DMS 273 (cell line): ENCODE results near the gene TMEM184B.
"Not testable (repeated sequence)": the region's sequence is repeated elsewhere in the genome, so short reads cannot be mapped to it uniquely, and the experiment has no call there.

Experiments
- DNase-seq: peaks from one replicate; lab custom pipeline; 2025; ENCODE audit not compliant: unreplicated experiment; lab: John Stamatoyannopoulos, UW

Gene TMEM184B

DNA sequence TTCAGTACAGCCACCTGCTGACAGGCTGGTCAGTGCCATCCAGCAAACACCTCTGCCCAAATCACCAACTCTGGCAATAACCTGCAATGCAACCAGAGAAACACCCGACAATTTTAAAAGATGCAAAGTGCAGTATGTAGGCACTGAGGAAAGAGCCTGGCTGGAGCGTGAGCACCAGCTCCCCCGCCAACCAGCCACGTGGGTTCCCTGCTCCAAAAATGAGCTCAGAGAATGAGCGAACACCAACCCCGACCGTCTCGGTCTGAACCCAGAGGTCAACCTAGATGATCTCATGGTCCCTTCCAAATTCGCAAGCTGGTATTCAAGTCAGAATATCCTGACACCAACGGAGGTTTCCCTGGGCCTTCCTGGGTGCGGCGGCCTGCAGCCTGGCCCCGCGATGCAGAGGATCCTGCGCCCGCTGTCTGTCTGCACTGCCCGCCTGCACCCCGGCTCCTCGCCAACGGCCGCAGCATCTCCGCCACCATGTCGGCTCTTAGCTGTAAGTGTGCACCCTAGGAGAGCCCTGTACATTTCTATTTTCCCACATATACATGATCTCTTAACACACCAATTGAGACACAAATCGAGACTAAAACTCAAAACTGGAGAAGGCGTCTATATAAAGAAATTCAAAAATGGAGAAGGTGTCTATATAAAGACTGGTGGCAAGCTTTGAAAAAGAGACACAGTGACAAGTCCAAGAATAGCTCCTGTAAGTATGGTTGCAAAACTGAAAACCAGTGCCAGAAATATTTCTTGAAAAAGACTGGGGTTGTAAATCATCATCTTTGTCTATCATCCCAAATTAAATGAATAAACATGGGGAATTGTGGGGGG lies 22.8 kb downstream of the TMEM184B start:
- DNase-seq, result no peak

DNA sequence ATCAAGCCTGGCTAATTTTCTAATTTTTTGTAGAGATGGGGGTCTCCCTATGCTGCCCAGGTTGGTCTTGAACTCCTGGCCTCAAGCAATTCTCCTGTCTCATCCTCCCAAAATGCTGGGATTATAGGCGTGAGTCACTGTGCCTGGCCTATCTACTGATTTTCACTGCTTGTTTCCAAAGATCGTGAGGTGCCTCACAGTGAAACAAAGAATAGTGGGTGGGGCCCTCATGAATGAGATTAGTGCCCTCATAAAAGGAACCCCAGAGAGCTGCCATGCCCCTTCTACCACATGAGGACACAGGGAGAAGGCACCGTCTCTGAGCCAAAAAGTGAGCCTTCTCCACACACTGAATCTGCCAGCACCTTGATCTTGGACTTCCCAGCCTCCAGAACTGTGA lies 23.5 kb downstream of the TMEM184B start:
- DNase-seq, result no peak

DNA sequence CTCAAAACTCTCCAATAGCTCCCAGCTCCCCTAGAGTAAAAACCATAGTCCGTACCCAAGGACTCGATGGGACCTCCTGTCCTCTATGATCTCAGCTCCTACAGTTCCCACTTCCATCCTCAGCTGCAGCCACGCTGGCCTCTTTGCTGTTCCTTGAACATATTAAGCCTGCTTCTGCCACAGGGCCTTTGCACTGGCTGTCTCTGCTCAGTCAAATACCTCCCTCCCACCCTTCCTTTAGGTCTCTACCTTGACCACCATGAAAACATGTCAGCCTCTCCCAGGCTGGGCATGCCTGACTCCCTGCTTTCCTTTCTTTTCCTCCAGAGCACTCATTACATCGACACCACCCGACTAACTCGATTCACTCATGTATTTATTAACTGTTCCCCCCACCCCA lies 24.5 kb downstream of the TMEM184B start:
- DNase-seq, result no peak

DNA sequence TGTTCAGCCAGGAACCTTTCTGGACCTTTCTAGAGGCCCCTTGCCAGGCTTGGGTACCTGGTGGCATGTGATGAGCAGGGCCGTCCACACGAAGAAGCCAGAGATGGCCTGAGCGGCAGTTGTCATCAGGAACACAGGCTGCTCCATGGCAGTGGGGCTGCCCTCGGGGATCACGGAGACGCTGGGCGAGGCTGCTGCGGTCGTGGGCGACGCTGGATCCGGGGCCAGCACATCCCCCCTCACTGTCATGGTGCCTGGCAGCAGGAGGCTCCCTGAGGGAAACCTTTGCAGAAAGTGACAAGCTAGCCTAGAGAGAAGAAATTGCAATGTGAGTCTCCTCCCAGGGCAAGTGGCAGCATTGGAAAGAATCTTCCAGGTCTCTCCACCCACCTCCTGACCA lies 25.1 kb downstream of the TMEM184B start:
- DNase-seq, result no peak

DNA sequence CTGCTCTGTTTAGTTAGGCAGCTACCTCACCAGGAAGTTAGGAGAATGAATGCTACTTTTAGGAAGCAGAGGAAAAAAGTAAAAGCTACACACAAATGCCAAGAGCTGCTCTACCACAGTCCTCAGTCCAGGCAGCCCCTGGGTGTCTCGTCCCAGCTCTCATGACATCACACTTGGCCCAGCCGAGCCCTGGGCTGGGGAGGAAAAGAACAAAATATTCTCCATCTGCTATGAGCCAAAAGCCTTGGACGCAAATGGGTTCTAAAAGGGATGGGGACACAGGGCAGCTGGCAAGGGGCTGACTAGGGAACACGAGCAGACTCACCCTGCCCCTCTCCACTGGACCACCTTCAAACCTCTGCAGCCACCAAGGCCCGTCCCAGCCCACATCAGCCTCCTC lies 26.1 kb downstream of the TMEM184B start:
- DNase-seq, result peak; percentile 36

DNA sequence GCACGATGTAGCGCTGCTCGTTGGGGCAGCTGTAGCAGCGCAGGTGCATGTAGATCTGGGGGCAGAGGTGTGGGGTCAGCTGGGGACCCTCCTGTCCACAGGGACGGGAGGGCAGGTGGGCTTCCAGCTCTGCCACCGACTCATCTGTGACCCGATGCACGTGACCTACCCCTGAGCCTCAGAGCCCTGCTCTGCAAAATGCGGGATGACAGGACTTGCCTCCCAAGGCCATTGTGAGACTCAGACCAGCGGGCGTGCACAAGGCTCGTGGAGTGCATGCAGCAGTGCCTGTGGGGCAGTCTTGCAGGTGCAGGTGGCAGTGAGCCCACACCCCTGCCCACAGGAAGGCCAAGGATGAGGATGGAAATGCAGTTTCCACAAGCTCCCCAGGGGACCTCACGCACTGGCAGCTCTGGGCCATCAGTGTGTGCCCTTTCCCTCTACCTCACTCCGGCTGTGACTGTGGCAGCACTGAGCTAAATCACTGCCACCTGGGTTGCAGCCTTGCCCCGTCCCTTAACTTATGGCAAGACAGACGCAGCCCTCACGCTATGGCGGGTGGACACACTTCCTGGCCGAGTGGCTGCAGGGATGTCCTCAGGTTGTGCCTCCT lies 26.7 kb downstream of the TMEM184B start:
- no peak for DNase-seq

DNA sequence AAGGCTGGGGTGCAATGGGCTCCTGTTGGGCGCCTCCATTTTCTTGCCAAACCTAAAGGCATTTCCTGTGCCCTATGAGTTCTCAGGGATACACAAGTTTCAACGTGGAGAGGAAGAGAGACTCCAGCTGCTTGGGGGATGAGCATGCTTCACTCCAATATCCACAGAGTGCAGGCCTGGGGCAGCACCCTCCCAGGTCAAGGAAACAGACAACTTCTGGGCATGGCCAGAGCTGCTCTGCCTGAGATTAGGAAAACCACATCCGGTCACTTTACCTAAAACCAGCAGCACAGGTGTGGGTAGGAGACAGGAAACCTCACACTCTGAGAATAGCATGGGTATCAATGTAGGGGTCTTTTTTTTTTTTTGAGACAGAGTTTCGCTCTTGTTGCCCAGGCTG lies 28.7 kb downstream of the TMEM184B start:
- no peak for DNase-seq

DNA sequence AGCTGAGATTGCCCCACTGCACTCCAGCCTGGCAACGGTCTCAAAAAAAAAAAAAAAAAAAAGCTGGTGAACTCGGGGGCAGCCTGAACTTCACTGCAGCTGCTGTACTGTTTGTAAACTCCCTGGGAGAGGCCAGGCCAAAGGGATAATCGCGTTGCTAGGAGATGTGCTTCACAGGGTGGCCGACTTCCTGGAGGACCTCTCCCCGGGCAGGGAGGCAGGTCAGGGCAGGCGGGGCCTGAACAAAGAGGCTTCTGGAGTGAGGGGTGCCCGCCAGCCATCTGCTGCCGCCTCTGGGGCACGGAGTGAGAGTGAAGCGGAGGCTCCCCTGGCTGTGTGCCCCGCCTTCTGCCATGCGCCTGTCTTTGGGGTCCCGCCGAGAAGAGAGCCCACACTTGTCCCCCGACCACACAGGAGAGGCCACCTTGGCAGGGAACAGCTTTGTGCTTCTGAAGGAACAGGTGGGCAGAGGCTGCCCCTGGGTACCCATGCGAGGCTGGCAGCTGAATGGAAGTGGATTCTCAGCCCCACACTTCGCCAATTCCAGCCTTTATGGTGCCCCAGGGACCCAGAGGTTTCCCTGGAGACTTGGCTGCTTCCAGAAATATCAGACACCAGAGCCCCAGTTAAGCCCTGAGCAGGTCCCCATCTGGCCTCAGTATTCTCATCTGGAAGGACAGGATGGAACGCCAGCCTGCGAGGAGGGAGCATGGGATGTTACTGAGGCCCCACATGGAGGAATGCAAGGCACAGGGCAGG lies 29.6 kb downstream of the TMEM184B start:
- peak; percentile 94 for DNase-seq

DNA sequence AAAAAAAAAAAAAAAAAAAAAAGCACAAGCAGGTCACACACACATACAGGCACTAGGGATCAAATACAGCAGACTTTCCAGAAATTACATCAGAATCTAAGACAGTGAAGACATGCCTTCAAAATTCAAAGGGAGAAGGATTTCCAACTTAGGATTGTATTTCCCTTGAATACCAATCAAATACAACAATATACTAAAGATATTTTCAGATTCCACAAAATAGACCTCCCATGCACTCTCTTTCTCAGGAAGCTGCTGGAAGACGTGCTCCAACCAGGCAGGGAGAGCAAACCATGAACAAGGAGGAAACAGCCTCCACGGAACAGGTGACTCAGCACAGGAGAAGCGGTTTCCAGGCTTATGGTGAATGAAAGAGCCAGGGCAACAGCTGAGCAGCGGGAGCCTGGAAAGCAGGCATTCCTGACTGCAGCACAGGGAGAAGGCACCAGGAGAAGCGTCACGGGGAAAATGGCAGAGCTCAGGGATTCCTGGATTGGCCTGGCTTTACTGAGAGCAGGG lies 32.0 kb downstream of the TMEM184B start:
- peak; percentile 53 for DNase-seq

DNA sequence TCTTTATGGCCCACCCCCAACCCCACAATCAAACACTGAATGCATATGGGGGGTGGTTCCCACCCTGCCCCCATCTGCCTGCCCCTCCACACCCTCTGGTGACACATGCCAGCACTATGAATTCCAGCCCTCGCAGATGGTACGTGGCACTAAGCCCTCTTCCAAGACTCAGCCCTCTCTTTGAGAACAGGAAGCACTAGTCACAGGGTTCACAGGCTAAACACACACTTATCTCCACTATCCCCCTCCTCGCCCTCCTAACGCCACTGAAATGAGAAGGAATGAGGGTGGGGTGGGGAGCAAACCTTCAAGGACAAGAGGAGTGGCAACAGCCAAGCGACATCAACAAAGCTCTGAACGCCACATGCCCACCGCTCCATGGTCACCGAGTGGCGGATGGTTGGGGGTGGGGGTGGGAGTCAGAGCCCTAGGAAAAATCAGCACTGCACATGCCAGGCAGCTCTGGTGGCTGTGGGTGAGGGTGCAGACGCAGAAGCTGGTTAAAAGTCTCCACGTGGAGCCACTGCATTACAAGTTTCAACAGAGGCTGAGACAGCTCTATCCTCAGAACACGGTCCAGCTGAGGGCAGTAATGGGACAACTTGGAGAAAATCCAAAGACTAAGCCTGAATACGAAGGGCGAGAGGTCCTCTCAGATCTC lies 33.6 kb downstream of the TMEM184B start:
- DNase-seq, result peak; percentile 50

DNA sequence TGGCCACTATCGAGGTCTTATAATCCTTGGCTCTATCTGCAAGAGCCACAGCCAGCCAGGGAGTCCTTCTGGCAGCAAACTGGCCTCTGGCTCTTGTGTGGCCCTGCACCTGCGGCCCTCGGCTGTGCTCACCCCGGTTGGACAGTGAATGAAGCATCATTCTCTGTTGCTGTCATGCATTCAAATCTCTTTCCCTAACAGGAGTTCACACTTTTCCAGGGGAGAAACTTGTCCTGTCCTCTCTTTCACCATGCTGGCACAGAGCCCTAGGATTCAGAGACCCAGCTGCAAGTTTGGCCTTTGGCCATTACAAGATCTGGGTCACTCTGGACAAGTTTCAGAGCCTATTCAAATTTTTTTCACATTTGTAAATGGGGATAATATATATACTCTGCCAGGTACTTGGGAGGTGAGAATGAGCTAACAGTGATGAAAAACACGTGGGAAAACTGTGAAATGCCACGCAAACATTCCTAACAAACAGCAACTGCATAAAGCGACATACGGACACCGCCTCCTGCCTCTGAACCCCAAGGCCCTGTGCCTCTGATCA lies 34.2 kb downstream of the TMEM184B start:
- peak; percentile 22 for DNase-seq

DNA sequence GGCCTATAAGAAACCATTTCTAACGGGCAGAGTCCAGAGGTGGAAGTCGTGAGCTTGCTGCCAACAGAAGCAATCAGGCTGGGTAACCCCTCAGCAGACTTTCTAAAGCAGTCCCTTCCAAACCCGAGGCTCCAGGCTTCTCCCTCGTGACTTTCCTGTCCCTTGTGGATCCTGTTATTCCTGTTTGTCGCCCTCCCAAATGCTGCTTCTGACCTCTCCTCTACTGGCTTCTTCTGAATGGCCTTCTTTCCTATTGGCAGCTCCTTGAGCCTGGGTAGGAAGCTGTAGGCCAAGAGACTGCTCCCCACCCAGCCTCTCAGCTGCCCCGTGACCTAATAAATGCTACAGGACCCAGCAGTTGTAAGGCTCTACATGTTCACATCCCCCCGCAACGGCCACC lies 36.0 kb downstream of the TMEM184B start:
- no peak for DNase-seq

DNA sequence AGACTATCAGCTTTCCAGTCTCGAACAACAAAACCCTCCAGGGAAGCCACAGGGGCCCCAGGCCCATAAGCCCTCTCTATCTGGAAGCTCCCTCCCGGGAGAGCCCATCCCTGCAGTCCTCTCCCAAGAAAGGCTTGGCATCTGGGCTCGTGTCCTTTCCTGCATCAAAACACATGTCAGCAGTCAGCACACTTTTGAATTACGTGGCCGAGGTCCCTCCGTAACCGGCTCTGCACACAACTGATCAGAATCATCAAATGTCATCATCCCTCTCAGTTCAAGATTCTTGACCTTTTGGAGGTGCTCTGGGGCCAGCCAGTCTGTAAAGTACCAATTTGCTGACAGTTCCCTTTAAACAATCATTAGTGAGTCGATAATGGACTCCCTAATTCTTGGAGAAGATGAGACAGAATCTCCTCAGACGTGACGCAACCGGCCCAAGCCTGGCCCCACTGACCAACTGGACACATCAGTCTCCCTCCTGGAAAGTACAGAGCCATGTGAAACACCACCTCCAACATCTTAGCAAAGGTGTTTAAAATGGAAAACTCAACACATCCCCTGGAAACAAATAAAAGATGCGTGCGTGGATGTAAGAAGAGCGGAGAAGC lies 37.5 kb downstream of the TMEM184B start:
- DNase-seq, result no peak

DNA sequence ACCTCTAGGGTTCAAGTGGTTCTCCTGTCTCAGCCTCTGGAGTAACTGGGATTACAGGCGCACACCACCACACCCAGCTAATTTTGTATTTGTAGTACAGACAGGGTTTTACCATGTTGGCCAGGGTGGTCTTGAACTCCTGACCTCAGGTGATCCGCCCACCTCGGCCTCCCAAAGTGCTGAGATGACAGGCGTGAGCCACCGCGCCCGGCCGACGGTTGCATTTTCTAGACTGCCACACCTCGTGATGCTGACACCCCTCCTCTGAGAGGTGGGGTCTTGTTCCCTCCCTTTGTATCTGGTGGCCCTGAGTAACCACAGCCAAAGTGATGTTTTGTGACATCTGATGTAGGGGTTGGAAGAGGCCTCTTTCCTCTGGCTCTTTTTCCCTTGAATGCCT lies 39.0 kb downstream of the TMEM184B start:
- not testable (repeated sequence) for DNase-seq

DNA sequence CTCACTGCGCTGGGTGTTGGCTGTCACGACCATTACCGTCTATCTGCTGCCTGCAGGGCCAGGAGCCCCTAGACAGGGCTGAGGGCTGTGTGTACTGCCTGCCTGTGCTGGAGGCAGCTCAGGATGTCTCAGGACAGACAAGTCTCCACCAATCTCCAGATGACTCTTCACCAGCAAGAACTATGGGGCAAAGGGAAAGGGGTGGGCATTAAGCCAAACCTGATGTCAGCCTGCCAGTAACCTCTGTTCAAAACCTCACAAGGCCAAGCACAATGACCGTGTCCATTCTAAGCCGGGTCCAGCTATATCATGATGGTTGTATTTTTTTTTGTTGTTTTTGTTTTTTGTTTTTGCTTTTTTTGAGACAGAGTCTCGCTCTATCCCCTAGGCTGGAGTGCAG lies 39.4 kb downstream of the TMEM184B start:
- no peak for DNase-seq

DNA sequence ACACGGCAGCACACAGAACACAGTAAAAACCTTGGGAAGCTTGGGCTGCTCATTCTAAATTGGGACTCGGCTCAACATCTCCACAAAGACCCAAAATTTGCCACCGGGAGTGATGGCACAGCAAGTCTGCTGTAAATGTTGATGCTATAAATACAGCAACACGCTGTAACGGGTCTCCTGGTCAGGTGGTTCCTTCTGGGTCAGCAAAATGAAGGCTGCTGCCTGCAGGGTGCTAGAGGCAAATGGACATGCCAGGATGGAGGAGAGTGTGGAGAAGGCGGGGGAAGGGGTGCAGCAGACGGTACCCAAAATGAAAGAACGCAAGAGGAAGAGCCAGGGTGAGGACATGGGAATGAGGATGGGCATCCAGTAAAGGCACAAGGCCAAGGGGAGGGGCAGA lies 40.6 kb downstream of the TMEM184B start:
- DNase-seq, result no peak

DNA sequence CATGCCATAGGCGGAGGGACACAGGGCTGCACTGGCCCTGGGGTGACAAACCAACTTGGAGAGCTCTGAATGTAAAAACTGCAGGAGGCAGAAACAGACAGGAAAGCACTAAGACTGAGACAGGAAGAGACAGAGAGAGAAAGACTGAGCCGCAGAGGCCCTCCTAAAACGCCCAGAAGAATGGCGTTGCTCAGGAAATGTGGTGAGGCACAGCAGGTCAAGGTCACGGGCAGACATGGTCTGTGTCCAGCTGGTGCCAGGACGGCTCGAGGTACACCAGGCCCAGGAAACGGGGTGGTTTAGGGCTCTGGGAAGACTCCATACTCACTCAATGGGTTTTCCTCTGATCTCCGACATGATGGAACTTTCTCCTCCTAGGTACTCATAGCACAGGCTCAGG lies 41.9 kb downstream of the TMEM184B start:
- DNase-seq, result no peak

DNA sequence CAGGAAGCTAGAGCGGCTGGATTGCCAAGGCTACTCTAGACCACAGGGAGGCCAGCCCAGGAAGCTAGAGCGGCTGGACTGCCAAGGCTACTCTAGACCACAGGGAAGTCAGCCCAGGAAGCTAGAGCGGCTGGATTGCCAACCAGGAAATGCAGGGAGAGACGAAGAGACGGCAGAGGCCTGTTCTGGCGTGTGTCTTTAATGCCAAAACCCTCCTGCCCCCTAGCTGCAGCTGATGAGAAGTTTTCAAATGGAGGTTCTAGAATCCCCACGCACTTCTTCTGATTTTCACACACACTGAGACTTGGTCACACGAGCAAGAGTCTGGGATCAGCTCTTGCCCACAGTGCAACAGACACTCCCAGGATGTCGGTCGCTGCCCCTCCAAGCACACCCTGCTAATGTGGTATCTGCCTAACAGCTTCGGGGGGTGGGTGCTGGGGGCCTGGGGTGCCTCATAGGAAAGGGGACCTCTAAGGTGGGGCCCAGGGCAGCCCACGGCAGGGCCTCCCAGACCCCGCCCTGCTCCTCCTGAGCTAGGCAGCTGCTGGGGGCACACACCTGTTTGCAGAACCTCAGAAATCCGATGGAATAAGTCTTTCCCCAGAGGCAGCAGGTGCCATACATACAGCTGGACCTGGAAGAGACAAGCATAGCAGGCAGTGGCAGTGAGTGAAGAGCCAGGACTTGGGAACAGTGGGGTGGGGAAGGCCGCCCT lies 42.5 kb downstream of the TMEM184B start:
- peak; percentile 59 for DNase-seq

DNA sequence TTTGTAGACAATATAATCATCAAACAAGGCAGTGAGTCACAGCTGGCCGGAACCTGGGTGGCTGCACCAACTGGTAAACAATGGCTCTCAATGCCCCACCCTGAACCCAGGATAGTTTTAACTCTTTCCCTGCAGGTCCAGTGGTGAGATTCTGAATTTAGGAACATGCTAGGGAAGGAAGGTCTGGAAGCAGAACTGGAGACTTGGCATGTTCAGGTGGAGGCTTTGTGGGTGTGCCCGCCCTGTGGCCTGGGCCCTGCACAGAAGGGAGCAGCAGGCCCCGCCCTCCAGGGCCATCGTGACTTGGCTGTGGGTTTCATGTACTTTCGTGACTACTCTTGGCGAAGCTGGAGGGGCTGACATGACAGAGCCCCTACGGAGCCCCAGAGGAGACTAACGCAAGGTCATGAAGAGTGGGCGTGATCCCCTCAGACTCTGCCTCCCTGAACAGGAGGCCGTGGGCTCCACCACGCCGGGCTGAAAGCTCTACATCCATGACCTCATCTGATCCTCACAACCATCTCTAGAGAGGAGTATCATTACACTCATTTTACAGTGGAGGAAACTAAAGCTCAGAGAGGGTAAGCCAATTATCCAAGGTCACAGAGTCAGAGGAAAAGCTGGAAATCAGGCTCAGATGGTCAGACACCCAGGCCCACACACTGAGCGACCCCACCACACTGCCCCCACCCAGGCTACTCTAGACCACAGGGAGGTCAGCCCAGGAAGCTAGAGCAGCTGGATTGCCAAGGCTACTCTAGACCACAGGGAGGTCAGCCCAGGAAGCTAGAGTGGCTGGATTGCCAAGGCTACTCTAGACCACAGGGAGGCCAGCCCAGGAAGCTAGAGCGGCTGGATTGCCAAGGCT lies 43.7 kb downstream of the TMEM184B start:
- no peak for DNase-seq
